Hematopoietic multipotent progenitor cell treated with erythropoietin and hydrocortisone succinate and interleukin-3 and kit ligand, for 17 days (in vitro differentiated cells): ENCODE results near the gene ALKBH2.

Source experiments
- DNase-seq: peaks from one replicate; pipeline ENCODE4 v3.0.0-alpha.2; 2015; ENCODE audit warnings: low spot score

ALKBH2 gene

GRCh38 chr12:109113661-109114321 is 20.5 kb upstream of the ALKBH2 start:
- no peak for DNase-seq

- DNase-seq: no peak
These were observed 19.6 kb upstream of the ALKBH2 start for GRCh38 chr12:109112720-109113465.

GRCh38 chr12:109110988-109111495 is 17.8 kb upstream of the ALKBH2 start:
- DNase-seq: peak; percentile 38

DNA sequence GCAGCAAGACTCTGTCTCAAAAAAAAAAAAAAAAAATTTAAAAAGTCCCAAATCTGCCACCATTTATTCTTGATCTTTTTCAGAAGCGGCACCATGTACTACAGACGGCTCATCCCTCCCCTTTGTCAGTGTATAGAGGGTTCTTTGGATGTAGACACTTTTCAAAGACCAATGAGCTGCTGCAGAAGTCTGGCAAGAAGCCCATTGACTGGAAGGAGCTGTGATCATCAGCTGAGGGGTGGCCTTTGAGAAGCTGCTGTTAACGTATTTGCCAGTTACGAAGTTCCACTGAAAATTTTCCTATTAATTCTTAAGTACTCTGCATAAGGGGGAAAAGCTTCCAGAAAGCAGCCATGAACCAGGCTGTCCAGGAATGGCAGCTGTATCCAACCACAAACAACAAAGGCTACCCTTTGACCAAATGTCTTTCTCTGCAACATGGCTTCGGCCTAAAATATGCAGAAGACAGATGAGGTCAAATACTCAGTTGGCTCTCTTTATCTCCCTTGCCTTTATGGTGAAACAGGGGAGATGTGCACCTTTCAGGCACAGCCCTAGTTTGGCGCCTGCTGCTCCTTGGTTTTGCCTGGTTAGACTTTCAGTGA is 16.6 kb upstream of the ALKBH2 start:
- DNase-seq: no peak

DNA sequence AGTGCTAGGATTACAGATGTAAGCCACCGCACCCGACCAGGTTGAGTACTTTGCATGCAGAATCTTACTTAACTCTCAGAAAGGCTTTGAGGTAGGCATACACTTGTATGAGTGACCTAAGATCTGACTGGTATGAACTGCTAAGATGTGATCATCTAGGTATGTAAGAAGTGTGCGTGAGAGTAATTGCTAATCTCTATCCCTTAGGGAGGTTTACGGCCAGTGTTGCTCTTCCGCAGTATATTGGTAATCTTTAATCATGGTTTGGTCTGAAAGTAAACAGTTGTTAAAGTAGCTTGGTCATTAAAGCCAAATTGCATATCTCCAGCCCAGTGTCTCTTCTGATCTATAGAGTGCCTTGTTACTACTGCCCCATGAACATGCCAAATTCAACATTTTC is 11.9 kb upstream of the ALKBH2 start:
- DNase-seq: no peak

DNA sequence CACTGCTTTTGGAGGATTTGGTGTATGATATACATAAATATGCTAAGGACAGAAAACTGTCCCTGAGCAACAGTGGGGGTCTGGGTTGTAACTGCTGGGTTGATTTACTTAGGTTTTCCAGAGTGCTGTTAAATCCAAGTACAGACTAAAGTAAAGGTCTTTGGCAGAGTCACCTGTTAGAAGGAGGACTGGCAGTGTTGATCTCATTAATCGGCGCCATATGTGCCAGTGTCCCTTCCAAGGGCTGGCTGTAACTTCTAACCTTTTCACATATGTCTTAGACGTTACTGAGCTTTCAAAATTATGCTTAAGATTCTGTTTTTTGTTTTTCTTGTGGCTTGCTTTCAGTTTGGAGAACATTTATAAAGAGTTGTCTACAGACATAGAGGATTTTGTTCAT is 9.2 kb upstream of the ALKBH2 start:
- DNase-seq: no peak

- DNase-seq: no peak
These were observed 7.5 kb upstream of the ALKBH2 start for GRCh38 chr12:109100741-109101140.

- no peak for DNase-seq
These were observed 6.3 kb upstream of the ALKBH2 start for GRCh38 chr12:109099431-109100020.

- DNase-seq: no peak
These were observed 5.4 kb upstream of the ALKBH2 start for GRCh38 chr12:109098651-109099050.

- peak; percentile 55 for DNase-seq
These were observed 4.9 kb upstream of the ALKBH2 start for GRCh38 chr12:109098183-109098604.

GRCh38 chr12:109097435-109098182 is 4.3 kb upstream of the ALKBH2 start, which contains the start of gene UNG:
TSS of gene UNG (plus strand) at chr12:109097597. CDS start at chr12:109097680, 83 bp downstream.
- DNase-seq: peak; percentile 92

GRCh38 chr12:109097140-109097434 is 3.8 kb upstream of the ALKBH2 start:
- no peak for DNase-seq

GRCh38 chr12:109092497-109093021 is 713 bp downstream of the ALKBH2 start:
- DNase-seq: no peak

DNA sequence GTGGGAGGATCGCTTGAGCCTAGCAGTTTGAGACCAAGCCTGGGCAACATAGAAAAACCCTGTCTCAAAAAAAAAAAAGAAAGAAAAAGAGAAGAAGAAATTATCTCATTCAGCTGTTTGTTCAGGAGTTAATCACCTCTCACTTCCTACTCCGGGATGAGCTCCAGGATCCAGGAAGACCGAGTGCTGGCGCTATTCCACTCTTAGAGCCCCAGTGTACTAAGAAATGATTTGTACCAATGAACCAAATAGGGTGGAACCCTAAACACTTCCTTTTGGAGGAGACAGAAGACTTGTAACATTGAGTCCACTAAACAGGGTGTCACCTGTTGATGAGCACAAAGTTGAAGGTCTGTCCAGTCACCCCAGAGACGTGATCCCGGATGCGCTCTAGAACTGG is 3.6 kb downstream of the ALKBH2 start:
- no peak for DNase-seq

DNA sequence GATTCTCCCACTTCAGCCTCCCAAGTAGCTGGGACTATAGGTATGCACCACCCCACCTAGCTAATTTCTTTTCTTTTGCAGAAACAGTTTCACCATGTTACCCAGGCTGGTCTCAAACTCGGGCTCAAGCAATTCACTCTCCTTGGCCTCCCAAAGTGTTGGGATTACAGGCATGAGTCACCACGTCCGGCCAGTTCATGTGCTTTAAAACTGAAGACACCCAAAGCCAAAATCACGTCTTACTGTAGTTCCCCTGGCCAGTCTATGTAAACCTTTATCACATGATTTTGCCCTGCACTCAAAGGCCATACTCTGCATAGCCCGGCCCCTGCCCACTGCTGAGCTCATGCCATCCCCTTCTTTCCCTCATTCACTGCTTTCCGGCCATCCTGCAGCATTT is 4.5 kb downstream of the ALKBH2 start:
- no peak for DNase-seq

GRCh38 chr12:109087250-109087649 is 6.0 kb downstream of the ALKBH2 start:
- no peak for DNase-seq

GRCh38 chr12:109085590-109085989 is 7.7 kb downstream of the ALKBH2 start:
- DNase-seq: no peak

DNA sequence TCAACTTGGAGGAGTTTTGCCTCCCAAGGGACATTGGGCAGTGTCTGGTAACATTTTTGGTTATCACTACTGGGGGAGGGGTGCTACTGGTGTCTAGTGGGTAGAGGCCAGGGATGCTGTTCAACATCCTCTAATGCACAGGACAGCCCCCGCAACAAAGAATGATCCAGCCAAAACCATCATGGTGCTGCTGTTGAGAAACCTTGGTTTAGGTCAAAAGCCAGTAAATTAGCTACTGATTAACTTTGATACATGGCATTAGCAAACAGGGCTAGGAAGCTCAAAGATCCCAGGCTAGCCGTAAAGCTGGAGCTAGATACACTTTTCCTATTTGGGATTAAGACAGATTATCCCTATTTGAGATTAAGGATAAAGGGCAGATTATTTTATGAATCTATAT is 8.8 kb downstream of the ALKBH2 start:
- DNase-seq: no peak

GRCh38 chr12:109082751-109083150 is 10.5 kb downstream of the ALKBH2 start:
- DNase-seq: no peak

GRCh38 chr12:109074866-109075265 is 18.4 kb downstream of the ALKBH2 start:
- no peak for DNase-seq

GRCh38 chr12:109069307-109070271 is 23.7 kb downstream of the ALKBH2 start:
- no peak for DNase-seq
